DMS53 treated with DMSO at 0.1 percent for 48 hours (cell line): ENCODE data around the gene NUFIP1.
"Not testable (repeated sequence)": the region's sequence is repeated elsewhere in the genome, so short reads cannot be mapped to it uniquely, and the experiment has no call there.

Experiments used
- DNase-seq: peaks from one replicate; lab custom pipeline; 2025; ENCODE audit not compliant: unreplicated experiment; lab: John Stamatoyannopoulos, UW

The NUFIP1 gene

GRCh38 chr13:44920013-44920412, 69.3 kb downstream of the NUFIP1 start:
- no peak for DNase-seq

GRCh38 chr13:44919104-44919804, 70.0 kb downstream of the NUFIP1 start:
- no peak for DNase-seq

DNA sequence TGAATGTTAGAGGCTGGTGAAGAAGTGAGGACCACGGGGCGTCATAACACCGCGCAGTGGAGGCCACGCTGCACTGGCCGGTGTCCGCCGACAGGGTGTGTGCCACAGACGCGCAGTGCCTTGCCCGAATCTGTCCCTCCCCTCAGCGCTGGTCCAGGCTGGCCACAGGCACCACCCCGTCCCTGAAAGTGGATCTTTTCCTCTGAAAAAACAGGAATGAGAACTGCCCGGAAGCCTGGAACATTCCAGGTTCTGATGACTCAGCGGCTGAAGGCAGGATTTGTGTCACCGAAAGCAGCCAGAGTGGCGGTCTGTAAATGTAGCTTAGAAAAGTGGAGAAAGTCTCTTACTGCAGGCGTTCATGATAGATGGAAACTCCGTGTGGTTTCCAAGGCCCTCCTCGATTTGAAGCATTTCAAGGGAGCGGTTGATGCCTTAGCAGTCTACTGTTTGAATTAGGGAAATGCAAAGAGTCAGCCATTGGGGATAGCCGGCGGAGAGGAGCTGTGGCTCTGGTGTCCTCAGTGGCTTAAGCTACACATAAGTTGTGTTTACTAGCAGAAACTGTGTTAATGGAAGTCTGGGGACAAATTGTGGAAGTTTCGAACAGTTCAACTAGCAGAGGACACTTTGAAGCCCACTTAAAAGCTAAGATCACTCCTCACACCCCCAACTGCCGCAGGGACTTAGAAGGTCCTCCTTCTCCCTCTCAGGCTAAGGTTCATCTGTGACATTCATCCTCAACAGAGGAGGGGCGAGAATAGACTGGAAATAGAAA, 70.8 kb downstream of the NUFIP1 start:
- DNase-seq = peak; percentile 88

DNA sequence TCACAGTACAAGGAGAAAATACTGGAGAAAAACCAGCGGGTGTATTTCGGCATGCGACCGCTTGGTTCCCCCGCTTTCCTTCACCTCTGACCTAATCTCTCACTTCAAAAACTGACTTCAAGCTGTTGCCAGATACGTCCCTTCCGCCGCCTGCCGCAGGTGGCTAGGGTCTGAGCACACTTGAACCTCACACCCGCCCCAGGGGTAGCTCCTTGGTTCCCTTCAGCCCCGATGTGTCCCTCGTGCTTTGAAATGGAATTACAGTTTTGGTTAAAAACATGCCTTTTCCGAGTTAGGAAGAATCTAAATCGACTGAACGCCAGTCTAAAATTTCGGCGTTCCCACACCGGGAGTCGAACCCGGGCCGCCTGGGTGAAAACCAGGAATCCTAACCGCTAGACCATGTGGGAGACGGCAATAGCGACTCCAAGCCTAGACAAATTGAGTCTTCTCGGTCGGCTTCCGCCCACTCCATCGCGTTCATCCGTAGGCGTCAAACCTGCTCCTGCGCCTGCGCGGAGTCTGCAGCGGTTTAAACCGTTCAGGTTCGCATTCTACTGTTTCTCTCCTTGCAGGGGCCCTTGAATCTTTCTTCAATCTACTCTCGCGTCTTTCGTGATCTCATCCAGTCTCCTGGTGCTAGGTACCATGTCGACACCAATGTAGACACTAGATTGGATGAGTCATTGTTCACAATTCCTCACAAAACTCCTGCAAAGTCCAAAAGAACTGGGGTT, 71.5 kb downstream of the NUFIP1 start:
- peak; percentile 94 for DNase-seq

- no peak for DNase-seq
These were observed 76.8 kb downstream of the NUFIP1 start for GRCh38 chr13:44912278-44913016.

- DNase-seq = no peak
These were observed 80.6 kb downstream of the NUFIP1 start for GRCh38 chr13:44908712-44909111.

DNA sequence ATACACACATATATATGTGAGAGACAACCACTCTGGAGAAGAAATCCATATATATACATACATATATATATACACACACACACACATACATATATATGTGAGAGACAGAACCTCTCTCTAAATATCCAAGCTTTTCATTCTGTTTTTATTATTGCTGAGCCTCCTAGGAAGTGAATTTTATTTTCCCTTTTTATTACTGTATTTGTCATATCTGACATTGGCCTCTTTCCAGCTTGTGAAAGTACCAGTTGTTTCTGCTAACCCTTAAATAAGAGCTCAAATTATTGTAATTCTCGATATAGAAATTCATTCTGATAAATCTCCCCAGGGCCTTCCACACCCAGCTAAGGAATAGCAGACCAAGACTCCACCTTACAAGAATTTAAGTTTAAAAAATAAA, 81.0 kb downstream of the NUFIP1 start:
- no peak for DNase-seq

DNA sequence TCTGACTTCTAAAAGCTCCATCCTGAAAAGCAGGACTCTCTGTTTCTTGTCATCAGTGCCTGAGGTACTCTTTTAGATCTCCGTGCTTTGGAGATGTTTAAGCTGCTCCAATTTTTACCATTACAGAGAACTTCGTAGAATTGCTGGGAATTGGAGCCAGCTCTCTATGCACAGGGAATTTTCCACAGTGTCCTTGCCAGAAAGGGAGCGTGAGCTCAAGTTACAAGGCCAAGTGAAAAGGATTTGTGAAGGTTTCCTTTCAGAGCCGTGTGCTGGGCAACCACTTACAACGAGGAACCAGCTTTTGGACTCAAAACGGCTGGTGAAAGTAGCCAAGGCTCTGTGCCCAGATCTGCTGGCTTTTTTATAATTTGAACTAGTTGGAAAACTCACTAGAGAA, 82.6 kb downstream of the NUFIP1 start:
- DNase-seq = no peak

- DNase-seq = no peak
These were observed 83.0 kb downstream of the NUFIP1 start for GRCh38 chr13:44906230-44906629.

- no peak for DNase-seq
These were observed 83.7 kb downstream of the NUFIP1 start for GRCh38 chr13:44905556-44905955.

- peak; percentile 30 for DNase-seq
These were observed 84.3 kb downstream of the NUFIP1 start for GRCh38 chr13:44904967-44905366.

DNA sequence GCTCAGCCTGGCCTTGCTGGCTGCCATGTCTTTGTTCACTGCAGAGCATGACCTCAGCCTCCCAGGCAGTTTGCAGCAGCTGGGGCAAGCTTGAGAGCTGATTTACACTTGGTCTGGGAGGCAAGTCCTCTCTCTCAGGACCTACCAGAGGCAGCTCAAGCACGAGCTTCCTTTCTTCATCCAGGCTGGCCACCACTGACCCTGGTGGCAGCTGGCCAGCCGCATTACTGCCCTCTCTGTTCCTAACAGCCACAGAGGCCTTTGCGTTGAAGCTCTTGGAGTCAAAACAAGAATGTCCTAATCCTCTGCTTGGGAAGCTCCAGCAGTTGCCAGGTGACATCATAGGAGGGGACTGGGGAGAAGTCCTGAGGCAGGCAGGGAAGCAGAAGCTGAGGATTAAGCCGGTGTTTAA, 85.7 kb downstream of the NUFIP1 start:
- no peak for DNase-seq

- DNase-seq = no peak
These were observed 86.5 kb downstream of the NUFIP1 start for GRCh38 chr13:44902738-44903137.

DNA sequence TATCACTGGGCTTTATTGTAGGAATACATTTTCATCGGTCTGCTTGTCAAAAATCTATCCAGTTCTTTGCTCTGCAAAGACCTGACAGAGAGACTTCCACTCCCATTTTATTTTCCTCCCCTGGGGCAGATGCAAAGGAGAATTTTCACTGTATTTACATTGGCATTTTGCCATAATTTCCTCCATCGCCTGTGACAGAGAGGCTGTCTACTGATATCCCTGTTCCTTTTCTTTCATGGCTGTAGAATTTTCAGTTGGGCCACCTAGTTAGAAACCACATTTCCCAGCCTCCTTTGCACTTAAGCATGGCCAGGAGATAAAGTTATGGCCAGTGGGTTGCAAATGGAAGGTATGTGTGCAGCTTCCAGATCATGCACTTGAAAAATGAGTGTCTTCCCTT, 89.3 kb downstream of the NUFIP1 start:
- DNase-seq = peak; percentile 57

DNA sequence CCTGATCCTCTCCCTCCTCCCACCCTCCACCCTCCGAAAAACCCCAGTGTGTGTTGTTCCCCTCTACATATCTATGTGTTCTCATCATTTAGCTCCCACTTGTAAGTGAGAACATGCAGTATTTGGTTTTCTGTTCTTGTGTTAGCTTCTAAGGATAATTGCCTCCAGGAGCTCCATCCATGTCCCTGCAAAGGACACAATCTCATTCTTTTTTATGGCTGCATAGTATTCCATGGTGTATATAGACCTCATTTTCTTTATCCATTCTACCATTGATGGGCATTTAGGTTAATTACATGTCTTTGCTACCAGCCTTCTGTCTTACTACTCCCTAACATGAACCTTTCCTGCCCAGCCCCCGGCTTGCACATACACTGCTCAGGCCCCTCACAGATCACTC, 91.0 kb downstream of the NUFIP1 start:
- not testable (repeated sequence) for DNase-seq

- no peak for DNase-seq
These were observed 93.3 kb downstream of the NUFIP1 start for GRCh38 chr13:44895953-44896335.

- DNase-seq = no peak
These were observed 93.9 kb downstream of the NUFIP1 start for GRCh38 chr13:44895264-44895952.

DNA sequence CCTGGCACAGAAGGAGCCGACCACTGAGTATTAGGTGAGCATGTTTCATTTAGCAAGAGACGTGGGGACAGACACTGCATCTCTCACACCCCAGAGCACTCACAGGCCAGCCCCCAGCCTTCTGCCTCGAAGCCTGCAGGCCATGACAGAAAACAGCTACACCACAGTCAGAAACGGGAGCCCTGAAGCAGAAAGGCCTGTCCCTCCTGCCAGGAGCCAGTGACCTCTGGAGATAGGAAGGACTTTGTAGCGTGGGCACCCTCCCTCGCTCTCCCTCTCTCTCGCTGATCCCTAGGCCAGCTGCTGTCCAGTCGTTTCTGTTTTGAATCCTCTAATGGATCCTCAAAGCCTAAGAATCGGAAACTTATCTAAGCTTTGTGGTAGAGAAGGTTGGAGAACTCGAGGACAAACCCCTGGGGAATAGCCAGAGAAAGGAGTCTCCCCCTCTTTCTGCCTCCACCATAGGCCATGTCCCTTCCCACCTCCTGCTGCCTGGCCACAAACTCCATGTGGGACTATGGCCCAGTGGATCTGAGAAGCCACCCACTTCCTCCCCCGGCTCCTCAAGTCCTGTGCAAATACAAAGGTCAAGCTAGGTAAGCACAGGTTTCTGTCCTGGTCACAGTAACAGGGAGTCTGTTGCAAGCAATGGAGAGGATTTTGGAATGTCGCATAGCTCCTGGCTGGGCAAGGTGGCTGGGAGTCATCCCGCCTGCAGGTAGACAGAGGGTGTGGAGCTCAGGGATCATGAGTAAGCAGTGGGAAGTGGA, 95.1 kb downstream of the NUFIP1 start:
- no peak for DNase-seq
